GM18517 (cell line): ENCODE measurements around the gene C1orf232.

ENCODE experiments used
- ATAC-seq: cut with Tn5 transposase; IDR thresholded peaks from one replicate; pipeline ENCODE4 v1.9.1; 2021; ENCODE audit warnings: mild to moderate bottlenecking, moderate library complexity; ENCODE audit not compliant: unreplicated experiment

The C1orf232 gene

DNA sequence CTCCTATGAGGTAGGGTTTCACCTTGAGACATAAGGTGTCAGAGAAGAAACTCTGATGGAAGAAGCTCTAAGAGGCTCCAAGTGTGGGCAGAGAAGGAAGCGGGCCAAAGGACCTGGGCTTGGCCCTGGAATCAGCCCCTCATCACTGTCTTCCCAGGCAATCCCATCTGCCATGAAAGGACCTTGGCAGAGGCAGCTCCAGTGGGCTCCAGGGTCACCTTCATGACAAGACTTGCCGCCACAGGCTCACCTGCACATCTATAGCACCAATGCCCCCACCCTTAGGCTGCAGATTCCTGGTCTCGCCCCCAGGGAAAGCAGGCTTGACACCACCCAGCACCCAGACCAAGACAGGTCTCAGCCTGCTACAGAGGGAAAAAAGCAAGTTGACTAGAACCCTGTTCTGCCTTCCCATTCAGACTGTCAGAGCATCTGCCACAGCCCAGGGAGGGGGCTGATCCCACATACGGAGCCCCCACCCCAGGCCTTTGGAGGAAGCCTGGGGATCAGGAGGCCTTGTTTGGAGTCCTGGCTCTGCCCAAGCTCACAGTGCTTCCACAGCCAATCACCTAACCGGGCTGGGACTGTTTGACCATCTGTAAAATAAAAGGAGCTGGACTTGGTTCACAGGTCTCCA is 10.4 kb downstream of the C1orf232 start:
- ATAC-seq: no peak

DNA sequence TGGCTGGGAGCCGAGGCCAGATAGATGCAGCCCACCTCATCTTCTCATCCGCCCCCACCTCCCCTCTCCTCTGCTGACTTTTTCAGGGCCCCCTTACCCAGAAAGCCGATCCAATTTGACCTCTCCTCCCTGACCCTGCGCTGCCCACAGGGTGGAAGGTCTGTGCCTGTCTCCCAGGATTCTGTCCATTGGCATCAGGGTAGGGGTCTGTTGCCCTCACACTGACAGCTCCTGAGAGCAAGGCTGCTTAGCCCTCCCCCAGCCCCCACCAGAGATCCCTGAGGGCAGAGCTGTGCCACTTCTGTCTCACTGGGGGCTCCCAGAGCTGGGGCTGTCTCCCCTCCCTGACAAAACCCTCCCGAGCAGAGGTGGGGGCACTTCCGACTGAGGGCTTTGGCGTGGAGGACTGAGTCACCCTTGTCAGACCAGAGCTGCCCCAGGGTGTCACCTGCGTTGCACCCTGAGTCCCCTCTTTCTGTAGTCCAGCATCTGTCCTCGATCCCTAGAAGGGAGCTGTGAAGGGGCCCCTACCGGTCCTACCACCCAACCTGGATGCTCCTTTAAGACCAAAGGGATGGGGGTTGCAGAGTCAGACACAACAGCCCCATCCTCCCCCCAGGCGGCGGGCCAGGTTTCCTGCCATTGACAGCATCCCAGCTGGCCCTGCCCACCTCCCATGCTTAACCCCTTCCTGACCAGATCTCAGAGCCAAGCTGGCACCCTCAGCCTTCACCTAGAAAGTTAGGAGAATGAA is 12.3 kb downstream of the C1orf232 start:
- ATAC-seq: no peak

DNA sequence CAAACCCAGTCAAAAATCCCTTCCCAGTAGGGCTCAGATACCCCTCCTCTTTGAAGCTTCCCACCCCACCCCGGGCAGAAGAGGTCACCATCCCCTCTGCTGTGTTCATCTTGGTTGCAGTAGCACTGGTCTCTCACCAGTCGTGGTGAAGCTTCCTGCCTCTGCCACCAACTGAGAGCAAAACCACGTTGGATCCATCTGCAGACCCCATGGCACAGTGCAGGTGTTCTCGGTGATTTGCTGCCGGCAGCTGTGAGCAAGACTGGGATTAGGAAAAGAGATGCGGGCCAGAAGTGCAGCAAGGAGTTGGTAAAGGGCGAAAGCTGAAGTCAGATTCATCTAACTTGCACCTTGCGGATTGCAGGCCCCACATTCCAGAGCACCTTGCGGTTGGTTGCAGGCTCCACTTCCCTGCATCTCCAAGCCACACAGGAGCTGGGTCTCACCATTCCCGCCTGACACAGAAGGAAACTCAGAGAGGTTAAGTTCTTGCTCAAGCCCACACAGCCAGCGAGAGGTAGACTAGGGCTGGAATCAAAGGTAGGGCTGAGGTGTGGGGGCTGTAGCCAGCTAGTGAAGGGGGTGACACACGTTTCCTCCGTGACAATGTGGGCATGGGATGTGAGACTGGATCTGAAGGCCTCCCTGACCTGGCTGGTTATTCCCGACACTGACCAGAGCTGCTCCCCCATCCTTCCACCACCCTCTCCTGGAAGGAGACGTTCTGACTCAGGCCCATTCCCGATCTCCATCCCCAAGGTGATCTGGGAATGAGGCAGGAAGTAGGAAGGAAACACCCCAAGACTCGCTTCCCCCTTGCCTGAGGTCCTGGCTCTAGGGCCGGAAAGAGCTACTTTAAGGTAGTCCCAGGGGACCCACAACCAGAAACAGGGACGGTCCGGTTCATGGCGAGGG is 13.1 kb downstream of the C1orf232 start:
- ATAC-seq: no peak

DNA sequence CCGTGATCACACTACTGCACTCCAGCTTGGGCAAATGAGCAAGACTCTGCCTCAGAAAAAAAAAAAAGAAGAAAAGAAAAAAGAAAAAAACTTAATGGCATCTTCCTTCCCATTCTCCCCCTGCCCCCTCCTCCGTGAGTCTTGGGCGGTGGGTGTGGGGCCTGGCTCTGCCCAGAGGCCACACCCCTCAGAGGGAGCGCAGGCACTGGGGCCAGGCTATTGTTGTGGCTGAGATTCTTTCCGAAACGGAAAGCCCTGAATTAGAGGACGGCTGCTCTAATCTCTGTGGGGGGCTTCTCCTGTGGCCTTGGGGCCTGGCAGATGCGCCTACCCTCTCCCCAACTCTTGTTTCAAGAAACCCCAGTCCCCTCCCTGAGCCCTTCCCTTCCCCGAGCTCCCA is 14.0 kb downstream of the C1orf232 start:
- ATAC-seq: no peak

DNA sequence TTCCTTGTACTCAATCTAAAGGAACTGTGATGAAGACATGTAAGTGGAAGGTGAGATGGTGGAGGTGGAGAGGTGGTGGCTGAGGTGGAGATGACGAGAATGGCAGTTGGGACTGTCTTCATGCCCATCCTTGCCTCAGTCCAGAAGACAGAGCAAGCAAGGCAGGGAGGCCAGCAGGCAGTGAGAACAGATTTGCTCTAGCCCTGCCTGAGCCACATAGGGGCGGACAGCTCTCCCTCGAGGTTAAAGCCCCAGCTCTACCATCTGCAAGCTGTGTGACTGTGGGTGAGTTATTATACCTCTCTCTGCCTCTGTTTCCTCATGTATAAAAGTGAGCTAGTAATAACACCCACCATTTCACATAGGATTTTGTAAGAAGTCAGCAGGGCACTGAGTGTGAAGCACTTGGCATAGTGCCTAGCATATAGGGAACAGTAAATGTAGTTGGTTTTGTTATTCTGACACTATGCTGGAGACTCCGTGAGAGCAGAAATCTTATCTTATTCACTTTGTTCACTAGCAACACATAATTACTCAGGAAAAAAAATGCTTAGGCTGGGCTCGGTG is 14.7 kb downstream of the C1orf232 start:
- no peak for ATAC-seq

DNA sequence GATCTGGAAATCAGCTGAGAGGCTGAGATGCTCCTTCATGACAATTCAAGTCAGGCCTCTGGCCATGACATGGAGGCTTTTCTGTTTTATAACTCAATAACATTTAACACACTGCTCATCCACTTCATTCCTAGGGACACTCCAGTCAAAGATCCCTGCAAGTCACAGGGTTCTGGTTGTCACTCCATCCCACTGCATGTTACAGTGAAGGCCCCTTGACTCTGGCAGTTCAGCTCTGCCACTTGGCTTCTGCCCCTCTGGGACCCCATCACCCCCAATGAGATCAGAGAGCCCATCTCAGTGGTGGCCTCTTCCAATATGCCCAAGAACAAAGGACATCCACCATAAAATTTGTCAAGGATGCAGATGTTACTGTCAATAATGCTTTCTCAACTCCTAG is 19.9 kb downstream of the C1orf232 start:
- no peak for ATAC-seq

DNA sequence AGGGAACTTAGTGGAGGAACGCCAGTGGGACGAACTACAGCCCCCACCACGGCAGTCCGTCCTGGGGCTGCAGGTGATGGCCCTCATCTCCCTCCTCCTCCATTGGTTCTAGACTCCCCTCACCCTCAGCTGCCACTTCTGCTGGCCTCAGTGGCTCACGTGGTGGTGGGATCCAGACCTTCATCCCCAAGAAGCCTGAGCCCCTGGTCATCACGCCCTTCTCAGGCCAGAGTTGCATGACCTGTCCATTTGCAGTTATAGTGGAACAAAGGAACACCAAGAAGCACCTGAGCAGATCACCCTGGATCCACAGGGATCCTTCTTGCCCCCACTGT is 22.8 kb downstream of the C1orf232 start:
- no peak for ATAC-seq

DNA sequence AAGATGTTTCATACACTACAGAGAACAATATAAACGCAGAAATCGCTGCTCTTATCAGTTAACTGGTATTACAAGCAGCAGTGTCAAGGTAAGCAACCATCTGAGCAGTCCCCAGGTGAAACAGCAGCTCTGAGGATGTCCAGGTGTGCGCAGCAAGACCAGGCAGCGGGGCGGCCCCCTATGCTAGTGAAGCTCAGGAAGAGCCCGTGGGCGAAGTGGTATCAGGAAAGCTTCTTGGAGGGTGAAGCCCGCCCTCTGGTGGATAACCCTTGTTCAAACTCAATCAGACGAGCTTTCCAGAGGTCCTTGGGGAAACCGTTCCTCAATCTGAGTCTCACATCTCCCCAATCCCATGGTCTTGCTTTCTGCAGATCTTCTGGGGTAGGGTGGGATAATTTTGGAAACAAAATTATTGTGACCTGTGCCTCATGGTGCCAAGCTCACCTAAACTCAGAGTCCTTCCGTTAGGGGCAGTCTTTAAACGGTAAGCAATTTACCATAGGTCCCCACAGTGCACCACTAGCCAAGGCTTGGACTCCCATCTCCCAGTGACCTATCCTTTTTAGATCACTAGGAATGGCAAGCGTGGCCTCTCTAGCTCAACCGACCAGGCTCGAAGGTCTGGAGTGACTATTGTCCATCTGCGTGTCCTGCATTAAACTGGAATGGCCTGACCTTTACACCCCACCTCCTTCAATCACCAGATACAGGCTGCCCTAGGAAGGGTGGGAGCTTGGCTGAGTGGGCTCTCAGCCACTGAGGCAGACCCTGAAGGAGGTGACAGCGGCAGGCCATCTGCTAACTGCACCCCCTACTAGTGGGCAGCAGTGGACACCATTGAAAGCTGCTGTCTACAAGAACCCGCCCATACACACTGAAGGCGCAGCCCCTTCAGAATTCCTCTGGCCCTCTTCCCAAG is 23.5 kb downstream of the C1orf232 start:
- ATAC-seq: no peak

DNA sequence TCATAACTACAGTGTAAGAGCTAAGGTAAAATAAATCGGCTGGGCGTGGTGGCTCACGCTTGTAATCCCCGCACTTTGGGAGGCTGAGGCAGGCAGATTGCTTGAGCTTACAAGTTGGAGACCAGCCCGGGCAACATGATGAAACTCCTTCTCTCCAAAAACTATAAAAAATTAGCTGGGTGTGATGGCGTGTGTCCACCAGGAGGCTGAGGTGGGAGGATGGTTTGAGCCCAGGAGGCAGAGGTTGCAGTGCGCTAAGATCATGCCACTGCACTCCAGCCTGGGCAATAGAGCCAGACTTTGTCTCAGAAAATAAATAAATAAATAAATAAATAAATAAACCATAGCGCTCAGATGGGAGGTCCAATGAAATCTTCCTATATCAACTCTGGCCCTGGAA is 26.6 kb downstream of the C1orf232 start:
- no peak for ATAC-seq

DNA sequence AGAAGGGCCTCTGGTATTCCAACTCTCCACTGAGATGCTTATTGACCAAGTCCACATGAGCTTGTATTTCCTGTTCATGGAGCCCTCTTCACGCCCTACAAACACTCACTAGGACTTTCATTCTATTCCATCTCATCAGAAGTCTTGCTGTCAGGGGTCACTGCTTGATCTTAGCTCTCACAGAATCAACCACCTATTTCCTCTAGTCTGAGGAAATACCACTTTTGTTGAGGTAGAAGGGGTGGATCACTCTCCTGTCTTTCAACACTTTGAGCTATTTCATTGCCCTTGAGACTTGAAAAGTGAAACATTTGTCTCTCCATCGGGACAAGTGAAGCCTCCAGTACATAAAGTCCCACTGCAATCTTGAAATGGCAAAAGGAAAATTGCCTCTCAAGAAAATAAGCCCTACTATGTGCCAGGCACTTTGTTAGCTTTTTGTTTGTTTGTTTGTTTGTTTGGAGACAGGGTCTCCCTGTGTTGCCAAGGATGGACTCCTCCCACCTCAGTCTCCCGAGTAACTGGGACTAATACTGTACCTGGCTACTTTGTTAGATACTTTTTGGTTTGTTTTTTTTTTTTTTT is 29.7 kb downstream of the C1orf232 start:
- ATAC-seq: no peak

DNA sequence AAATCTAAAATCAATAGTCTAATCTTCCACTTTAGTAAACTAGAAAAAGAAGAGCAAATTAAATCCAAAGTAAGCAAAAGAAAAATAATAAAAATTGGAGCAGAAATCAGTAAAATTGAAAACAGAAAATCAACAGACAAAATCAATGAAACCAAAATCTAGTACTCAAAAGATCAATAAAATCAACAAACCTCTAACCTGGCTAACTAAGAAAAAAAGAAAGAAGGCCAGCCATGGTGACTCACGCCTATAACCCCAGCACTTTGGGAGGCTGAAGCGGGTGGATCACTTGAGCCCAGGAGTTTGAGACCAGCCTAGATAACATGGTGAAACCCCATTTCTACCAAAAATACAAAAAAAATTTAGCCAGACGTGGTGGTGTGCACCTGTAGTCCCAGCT is 34.3 kb downstream of the C1orf232 start:
- ATAC-seq: no peak

DNA sequence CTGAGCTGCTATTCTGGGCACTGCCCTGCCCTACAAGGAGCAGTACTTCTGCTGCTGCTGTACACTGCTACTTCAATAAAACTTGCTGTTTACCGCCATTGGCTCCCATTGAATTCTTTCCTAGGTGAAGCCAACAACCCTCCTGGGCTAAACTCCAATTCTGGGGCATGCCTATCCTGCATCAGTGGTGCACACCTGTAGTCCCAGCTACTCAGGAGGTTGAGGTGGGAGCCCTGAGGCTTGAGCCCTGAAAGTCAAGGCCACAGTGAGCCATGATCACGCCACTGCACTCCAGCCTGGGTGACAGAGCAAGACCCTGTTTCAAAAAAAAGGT is 36.0 kb downstream of the C1orf232 start:
- ATAC-seq: no peak

DNA sequence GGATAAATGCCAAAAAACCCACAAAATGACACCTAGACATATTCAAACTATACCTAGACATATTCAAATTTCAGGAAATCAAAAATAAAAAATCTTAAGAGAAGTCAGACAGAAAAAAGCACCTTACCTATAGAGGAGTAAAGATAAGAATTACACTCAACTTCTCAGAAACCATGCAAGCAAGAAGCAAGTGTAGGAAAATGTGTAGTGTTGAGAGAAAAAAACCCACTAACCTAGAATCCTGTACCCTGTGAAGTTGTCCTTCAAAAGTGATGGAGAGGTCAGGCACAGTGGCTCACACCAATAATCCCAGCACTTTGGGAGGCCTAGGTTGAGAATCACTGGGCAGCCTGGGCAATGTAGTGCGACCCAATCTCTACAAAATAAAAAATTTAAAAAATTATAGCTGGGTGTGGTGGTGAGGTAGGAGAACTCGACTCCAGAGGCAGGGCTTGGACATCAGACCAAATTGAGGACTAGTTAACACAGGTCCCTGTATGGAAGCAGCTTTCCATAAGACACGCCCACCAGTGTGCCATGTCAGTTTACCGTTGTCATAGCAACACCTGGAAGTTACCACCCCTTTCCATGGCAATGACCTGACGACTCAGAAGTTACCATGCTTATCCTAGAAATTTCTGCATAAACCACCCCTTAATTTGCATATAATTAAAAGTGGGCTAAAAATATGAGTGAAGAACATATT is 36.5 kb downstream of the C1orf232 start:
- ATAC-seq: no peak

DNA sequence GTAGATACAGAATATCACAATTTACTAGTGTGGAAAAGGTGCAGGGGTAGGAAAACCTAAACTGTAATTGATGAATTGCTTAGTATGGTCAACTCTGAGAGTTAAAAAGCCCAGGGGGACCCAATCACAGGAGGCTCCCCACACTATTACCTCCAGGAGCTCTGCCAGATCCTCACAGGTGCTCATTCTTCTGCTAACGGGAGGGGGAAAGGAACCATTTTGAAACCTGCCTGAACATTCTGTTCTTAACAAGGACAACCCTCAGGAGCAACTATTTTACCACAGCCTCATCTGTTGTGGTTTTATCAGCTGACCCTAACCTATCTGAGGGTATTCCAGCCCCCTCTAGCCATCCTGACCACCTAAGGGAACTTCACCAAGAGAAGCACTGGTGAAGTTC is 38.1 kb downstream of the C1orf232 start:
- no peak for ATAC-seq

DNA sequence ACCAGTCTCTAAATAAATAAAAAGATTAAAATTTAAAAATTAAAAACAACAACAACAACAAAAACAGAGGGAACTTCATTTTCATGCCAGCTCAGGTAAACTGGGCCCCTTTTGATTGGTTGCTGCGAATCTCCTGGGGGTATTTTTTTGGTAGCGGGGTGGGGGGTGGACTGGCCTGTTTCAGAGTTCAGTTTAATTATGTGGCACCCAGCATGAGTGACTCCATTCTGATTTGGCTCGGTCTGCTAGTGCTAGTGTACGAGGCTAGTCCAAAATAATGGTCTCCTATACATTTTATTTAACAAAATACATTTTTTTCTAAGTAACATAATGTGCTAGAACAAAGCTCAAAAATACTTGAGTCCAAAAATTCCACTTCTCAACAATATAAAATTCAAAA is 39.0 kb downstream of the C1orf232 start:
- ATAC-seq: no peak

DNA sequence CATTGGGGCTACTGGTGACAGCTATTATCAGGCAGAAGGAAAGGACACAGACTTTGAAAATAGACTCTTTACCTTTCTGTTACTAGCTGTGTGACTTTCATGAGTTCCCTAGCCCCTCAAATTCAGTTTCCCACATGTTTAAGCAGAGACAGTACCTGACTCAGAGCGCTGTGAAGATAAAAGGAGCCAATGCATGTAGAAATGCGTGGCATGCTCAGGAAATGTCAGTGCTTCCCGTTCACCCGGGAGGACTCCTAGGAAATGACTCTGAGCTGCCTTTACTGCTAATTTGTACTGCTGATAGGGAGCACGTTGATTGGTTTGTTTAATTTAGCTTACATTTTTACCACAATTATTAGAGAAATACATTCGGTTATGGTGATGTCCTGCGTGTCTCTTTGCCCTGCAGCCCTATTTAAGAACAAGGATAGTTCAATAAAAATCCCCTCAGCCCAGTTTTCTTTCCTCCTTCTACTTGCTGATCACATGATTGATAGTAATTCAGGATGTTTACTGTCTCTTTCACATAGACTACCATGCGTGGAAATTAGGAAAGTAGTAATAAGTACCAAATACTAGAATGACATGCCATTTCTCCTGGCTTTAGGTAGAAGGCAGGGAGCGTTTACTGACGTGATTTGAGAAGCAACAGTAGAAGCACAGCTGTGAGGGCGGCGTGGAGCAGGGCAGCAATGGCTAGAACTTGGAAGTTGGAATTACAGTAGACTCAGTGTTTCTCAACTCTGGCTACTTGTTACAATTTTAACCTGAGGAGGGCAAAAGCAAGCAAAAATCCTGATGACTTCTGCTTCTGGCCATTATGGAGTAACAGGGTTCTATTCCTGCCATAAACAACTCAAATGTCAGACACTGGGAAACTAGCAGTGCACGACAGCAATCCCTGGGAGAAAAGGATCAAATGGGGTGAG is 41.3 kb downstream of the C1orf232 start:
- no peak for ATAC-seq

DNA sequence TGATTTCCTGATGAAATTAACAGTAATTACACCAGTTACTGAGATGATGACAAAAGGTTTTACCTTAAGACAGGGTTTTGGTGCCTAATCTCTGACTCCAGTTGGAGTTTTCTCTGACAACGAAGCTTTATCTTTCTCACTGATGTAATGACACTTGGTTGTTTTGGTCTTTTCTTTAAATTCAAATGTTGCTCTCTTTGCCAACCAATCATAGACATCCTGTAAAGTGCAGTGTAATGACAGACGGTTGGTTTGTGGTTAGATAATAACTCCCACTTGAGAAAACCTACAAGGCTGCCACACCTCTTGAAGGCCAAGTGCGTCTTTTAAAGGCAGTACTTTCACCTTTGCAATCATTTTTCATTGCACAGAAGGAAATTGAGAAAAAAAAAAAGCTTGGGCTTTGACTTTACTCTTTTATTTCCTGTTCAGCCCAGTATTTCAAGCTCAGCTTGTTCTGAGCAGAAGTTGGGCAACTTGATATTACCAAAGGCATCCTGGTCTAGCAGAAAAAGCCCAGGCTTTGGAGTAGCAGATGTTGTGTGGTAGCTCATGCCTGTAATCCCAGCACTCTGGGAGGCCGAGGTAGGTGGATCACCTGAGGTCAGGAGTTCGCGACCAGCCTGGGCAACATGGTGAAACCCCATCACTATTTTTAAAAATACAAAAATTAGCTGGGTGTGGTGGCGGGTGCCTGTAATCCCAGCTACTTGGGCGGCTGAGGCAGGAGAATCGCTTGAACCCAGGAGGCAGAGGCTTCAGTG is 42.3 kb downstream of the C1orf232 start:
- ATAC-seq: peak; percentile 72

DNA sequence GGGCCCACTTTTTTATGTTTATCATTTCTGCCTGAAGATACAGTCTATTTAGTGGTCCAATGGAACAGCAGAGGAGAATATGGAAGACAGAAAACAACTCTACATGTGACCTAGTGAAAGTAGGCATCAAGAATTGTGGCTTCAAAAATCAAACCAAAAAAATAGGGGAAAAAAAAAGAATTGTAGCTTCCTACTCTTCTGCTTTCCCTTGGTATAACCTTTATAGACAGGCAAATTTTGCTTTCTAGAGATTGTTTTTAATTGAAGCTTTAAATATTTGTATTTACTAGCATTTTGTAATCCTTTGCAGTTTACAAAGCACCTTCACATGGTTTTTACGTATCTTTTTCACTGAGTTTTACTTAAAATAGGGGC is 42.8 kb downstream of the C1orf232 start:
- no peak for ATAC-seq
